K562 (cell line): ENCODE measurements around the gene TMEM143. TPM values are rescaled to one million over a fixed set of nuclear protein-coding genes. Genes with fewer than 3 reads are reported as not detected.

Source experiments
- CUX1 ChIP-seq: fragments of 200-800 bp; sonication (Bioruptor generic); IDR thresholded peaks from 2 replicates; pipeline ENCODE4 v1.6.1; 2016; ENCODE audit warnings: missing genetic modification characterization, missing compliant biosample characterization
- ELK3 ChIP-seq: fragments of 450-650 bp; formaldehyde crosslinking; IDR thresholded peaks from 2 replicates; pipeline ENCODE4 v1.4.0; 2020; ENCODE audit warnings: mild to moderate bottlenecking
- HNRNPK ChIP-seq: fragments of 200-400 bp; formaldehyde crosslinking; IDR thresholded peaks from one replicate; pipeline ENCODE4 v1.6.1; 2018; ENCODE audit warnings: mild to moderate bottlenecking, low read depth, low read length; ENCODE audit not compliant: poor library complexity, severe bottlenecking
- MED1 ChIP-seq: sonication (generic); formaldehyde crosslinking; IDR thresholded peaks from 2 replicates; pipeline ENCODE4 v1.8.1; 2023; ENCODE audit warnings: missing genetic modification reagents, borderline replicate concordance
- POLR2H ChIP-seq: IDR thresholded peaks from 2 replicates; pipeline ENCODE4 v1.6.1; 2016; ENCODE audit warnings: missing genetic modification characterization, low read depth, mild to moderate bottlenecking, control low read depth, missing compliant biosample characterization, moderate library complexity
- polyA plus RNA-seq, 8 experiments: library from polyadenylated mRNA; depleted of rRNA in 4 of 8; stranded (reverse) in 5 of 8; unstranded in 3 of 8; fragments of >200 nt; fragmentation: Nextera tagmentation in 2 of 8; fragmentation: Illumina TruSeq in 1 of 8; extraction: Ambion mirVana in 2 of 8; extraction: Trizol in 1 of 8; gene quantifications; 2 replicates each; pipeline versions ENCODE4 v1.2.1 to v1.2.3, GENCODE V29; 2011 to 2014; ENCODE audit warnings: inconsistent platforms in 1 of 8, missing spikeins in 1 of 8
- total RNA-seq, 7 experiments: library from RNA; depleted of rRNA in 6 of 7; stranded (reverse); fragments of >200 nt in 6 of 7; fragmentation: Illumina TruSeq in 2 of 7; extraction: Trizol in 2 of 7; gene quantifications; 2 replicates each; pipeline versions ENCODE4 v1.2.1 to v1.2.3, GENCODE V29; 2011 to 2021; ENCODE audit warnings: low replicate concordance in 1 of 7
- TF ChIP-seq, protein P1 (sequence below): fragments of 150-350 bp; IDR thresholded peaks from 2 replicates; pipeline ENCODE4 v1.6.1; 2014; ENCODE audit warnings: low read depth, mild to moderate bottlenecking, low read length, borderline replicate concordance
- TF ChIP-seq, protein P2 (sequence below): fragments of 450-650 bp; formaldehyde crosslinking; conservative IDR thresholded peaks from 2 replicates; pipeline ENCODE4 v1.4.0; 2022; ENCODE audit warnings: mild to moderate bottlenecking, missing genetic modification characterization
- TF ChIP-seq, protein P3 (sequence below): fragments of 450-650 bp; IDR thresholded peaks from 2 replicates; pipeline ENCODE4 v1.6.1; 2018; ENCODE audit not compliant: partially characterized antibody

Gene TMEM143
- total and polyA plus RNA-seq, 9 of the 15 experiments (the other 6 are each of a cell fraction or from before 2014, with no cell fraction given) = 0.66 to 8.8 (median 4.3) TPM

GRCh38 chr19:48332662-48333466, 30.9 kb downstream of the TMEM143 start (continued):
- TF ChIP-seq, protein P1, sequence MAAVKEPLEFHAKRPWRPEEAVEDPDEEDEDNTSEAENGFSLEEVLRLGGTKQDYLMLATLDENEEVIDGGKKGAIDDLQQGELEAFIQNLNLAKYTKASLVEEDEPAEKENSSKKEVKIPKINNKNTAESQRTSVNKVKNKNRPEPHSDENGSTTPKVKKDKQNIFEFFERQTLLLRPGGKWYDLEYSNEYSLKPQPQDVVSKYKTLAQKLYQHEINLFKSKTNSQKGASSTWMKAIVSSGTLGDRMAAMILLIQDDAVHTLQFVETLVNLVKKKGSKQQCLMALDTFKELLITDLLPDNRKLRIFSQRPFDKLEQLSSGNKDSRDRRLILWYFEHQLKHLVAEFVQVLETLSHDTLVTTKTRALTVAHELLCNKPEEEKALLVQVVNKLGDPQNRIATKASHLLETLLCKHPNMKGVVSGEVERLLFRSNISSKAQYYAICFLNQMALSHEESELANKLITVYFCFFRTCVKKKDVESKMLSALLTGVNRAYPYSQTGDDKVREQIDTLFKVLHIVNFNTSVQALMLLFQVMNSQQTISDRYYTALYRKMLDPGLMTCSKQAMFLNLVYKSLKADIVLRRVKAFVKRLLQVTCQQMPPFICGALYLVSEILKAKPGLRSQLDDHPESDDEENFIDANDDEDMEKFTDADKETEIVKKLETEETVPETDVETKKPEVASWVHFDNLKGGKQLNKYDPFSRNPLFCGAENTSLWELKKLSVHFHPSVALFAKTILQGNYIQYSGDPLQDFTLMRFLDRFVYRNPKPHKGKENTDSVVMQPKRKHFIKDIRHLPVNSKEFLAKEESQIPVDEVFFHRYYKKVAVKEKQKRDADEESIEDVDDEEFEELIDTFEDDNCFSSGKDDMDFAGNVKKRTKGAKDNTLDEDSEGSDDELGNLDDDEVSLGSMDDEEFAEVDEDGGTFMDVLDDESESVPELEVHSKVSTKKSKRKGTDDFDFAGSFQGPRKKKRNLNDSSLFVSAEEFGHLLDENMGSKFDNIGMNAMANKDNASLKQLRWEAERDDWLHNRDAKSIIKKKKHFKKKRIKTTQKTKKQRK = no peak; the same call in 1 of the 2 replicates
- TF ChIP-seq, protein P2, sequence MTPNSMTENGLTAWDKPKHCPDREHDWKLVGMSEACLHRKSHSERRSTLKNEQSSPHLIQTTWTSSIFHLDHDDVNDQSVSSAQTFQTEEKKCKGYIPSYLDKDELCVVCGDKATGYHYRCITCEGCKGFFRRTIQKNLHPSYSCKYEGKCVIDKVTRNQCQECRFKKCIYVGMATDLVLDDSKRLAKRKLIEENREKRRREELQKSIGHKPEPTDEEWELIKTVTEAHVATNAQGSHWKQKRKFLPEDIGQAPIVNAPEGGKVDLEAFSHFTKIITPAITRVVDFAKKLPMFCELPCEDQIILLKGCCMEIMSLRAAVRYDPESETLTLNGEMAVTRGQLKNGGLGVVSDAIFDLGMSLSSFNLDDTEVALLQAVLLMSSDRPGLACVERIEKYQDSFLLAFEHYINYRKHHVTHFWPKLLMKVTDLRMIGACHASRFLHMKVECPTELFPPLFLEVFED = no peak
- no peak for TF ChIP-seq HNRNPK
- no peak for TF ChIP-seq ELK3
- peak; percentile 72 for TF ChIP-seq POLR2H
- TF ChIP-seq, protein P3, sequence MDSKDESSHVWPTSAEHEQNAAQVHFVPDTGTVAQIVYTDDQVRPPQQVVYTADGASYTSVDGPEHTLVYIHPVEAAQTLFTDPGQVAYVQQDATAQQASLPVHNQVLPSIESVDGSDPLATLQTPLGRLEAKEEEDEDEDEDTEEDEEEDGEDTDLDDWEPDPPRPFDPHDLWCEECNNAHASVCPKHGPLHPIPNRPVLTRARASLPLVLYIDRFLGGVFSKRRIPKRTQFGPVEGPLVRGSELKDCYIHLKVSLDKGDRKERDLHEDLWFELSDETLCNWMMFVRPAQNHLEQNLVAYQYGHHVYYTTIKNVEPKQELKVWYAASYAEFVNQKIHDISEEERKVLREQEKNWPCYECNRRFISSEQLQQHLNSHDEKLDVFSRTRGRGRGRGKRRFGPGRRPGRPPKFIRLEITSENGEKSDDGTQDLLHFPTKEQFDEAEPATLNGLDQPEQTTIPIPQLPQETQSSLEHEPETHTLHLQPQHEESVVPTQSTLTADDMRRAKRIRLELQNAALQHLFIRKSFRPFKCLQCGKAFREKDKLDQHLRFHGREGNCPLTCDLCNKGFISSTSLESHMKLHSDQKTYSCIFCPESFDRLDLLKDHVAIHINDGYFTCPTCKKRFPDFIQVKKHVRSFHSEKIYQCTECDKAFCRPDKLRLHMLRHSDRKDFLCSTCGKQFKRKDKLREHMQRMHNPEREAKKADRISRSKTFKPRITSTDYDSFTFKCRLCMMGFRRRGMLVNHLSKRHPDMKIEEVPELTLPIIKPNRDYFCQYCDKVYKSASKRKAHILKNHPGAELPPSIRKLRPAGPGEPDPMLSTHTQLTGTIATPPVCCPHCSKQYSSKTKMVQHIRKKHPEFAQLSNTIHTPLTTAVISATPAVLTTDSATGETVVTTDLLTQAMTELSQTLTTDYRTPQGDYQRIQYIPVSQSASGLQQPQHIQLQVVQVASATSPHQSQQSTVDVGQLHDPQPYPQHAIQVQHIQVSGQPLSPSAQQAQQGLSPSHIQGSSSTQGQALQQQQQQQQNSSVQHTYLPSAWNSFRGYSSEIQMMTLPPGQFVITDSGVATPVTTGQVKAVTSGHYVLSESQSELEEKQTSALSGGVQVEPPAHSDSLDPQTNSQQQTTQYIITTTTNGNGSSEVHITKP = peak; percentile 48
- peak; percentile 55; the same call in 1 of the 2 replicates for TF ChIP-seq CUX1 (CRISPR knock-in tag)
- TF ChIP-seq MED1 (CRISPR knock-in tag) = no peak
